Activated naive CD4-positive, alpha-beta T cell treated with anti-CD3 and anti-CD28 coated beads, Interleukin-2, amount 50 U/mL, for 24 hours (primary cell): ENCODE results near the gene EFHD1.

Experiments used
- H3K27ac Mint-ChIP-seq: one replicate; pipeline ENCODE4 v1.8.0; 2021; ENCODE audit warnings: mild to moderate bottlenecking, mixed read lengths
- H3K27me3 Mint-ChIP-seq: one replicate; pipeline ENCODE4 v1.8.0; 2021; ENCODE audit warnings: mixed read lengths
- H3K36me3 Mint-ChIP-seq: one replicate; pipeline ENCODE4 v1.8.0; 2021; ENCODE audit warnings: mixed read lengths
- H3K4me1 Mint-ChIP-seq: one replicate; pipeline ENCODE4 v1.8.0; 2021; ENCODE audit warnings: mixed read lengths
- H3K4me3 Mint-ChIP-seq: one replicate; pipeline ENCODE4 v1.8.0; 2021; ENCODE audit warnings: mild to moderate bottlenecking, mixed read lengths
- H3K9me3 Mint-ChIP-seq: one replicate; pipeline ENCODE4 v1.8.0; 2021; ENCODE audit warnings: mixed read lengths

EFHD1 gene

DNA sequence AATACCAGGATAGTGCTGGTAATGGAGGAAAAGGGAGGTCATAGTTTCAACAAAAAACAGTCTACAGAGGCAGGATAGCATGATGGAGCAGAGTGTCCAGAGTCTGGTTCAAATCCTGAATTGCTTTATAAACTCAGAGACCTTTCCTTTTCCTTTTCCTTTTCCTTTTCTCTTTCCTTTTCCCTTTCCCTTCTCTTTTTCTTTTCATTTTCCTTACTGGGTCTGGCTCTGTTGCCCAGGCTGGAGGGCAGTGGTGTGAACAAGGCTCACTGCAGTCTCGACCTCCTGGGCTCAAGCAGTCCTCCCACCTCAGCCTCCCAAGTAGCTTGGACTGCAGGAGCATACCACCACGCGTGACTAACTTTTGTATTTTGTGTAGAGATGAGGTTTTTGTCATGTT, 95.4 kb downstream of the EFHD1 start:
- Mint-ChIP-seq H3K27me3 (no peaks in the 10 kb centered on the region), H3K36me3 (peaks cover 16% of the 10 kb centered on the region), H3K27ac (no peak overlapping the region)

DNA sequence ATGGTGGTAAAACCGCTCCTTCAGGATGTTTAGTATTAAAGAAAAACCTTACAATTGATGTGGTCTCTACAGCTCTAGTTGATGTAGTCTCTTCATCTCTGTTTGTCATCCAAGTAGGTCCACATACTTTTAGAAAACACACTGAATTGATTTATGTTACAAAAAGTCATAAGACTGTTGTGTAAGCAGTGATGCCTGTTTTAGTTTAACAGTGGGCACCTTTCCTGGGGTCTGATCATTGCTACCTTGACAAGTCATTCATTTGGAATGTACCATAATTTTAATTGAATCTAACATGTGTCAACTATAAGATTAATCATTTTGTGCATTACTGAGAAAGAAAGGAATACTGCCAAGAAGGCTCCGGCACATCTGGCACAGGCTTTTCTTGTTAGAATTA, 98.1 kb downstream of the EFHD1 start:
- Mint-ChIP-seq H3K27me3 (no peaks in the 10 kb centered on the region), H3K4me1 (peaks cover 7% of the 10 kb centered on the region), H3K9me3 (no peaks in the 10 kb centered on the region), H3K36me3 (peaks cover 8% of the 10 kb centered on the region), H3K4me3 (no peak overlapping the region), H3K27ac (no peak overlapping the region)

More for the DNA sequence above, 95.4 kb downstream of the EFHD1 start:
- Mint-ChIP-seq H3K9me3 (no peaks in the 10 kb centered on the region), H3K4me1 (peaks cover 7% of the 10 kb centered on the region), H3K4me3 (no peak overlapping the region)
